Hair follicular keratinocyte (primary cell): ENCODE results near the gene LCE2D. TPM values are rescaled to one million over a fixed set of nuclear protein-coding genes. Genes with fewer than 3 reads are reported as not detected.

Source experiments
- total RNA-seq: library from RNA; depleted of rRNA; stranded (reverse); fragments of >200 nt; gene quantifications from 2 replicates; pipeline ENCODE4 v1.2.3, GENCODE V29; 2015

The LCE2D gene
- not detected in 2 replicates for total RNA-seq

GRCh38 chr1:152663098-152663497 is at the start of gene LCE2D:
Gene LCE2D (plus strand): TSS chr1:152663380. CDS start chr1:152664106, 726 bp downstream.

GRCh38 chr1:152613511-152613910 is 49.7 kb upstream of the LCE2D start, which contains the start of gene LCE3B:
Gene LCE3B (plus strand): TSS chr1:152613811. CDS start chr1:152613811, 0 bp downstream.

DNA sequence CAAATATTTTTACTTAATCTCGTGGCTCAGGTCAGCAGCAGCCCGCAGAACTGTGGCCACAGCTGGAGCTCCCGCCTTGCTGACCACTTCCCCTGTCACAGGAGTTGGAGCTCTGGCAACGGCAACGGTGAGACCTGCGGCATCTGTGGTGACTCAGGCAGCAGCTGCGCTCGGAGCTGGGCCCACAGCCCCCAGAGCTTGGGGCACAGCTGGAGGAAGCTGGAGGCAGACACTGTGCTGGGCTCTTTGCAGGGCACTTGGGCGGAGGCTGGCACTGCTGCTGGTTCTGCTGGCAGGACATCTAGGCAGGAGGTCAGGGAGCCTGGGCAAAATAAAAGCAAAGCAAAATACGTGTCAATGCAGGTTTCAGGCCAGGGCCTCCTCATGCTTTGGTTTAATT is 40.4 kb upstream of the LCE2D start, which contains the start of gene LCE3A:
LCE3A (minus strand) TSS at position 301 of the 400 bp plus-strand sequence; CDS start at position 301, 0 bp downstream.

GRCh38 chr1:152674983-152675382 is 11.8 kb downstream of the LCE2D start, which contains the start of gene LCE2C:
Gene LCE2C (plus strand): TSS chr1:152675279. CDS start chr1:152676016, 737 bp downstream.

DNA sequence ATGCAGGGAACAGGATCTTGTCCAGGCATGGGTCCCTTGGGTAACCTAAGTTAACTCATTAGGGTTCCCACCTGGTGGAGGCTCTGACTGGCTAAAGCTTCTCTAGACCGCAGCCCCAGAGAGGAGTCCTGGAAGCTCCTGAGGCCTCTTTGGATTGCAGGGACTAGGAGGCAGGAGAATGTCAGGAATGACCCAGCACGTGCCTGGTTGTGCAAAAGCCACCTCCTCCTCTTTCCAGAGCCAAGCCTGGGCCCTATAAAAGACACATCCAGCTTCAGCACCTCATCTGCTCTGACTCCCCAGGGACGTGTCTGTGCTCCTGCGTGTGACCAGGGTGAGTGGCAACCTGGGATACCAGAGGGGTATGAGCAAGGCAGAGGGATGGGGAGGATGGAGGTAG is 22.6 kb downstream of the LCE2D start, which contains the start of gene LCE2B:
LCE2B (plus strand) TSS at position 301 of the 400 bp plus-strand sequence. CDS start 721 bp downstream, outside the sequence.

DNA sequence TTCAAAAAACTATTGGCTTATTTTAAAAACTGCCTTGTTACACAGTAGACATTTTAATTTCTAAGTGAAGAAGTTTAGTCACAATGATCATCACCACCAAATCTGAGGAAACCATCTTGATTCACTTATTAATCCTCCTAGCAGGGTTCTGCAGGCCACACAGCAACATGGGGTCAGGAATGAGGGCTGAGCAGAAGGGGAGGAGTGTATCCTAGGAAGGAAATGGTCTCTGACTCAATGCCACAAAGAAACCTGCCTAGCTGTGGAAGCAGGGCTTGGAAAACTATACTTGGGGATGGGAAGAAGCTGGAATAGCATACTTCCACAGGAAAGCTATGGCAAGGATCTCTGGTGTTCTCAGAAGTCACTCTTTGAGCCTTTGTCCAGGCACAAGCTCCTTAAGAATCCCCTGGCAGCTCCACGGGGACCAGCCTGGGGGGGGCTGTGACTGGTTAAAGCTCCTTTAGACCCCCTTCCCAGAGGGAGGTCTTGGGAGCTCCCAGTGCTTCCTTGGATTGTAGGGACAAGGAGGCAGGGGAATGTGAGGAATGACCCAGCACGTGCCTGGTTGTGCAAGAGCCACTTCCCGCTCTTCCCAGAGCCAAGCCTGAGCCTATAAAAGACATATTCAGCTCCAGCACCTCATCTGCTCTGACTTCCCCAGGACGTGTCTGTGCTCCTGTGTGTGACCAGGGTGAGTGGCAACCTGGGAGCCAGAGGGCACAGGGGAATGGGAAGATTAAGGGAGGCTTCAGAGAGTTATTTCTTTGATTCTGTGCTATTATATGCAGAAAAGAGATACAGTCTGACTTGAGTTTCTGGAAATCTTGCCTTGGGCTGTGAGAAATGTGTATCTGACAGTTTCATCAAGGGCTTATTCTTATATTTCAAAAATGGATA is 34.8 kb downstream of the LCE2D start, which contains the start of gene LCE2A:
LCE2A (plus strand) TSS at position 645 of the 900 bp plus-strand sequence. CDS start 557 bp downstream, outside the sequence.

GRCh38 chr1:152707860-152708259 is 44.7 kb downstream of the LCE2D start, which contains the start of gene LCE4A:
Gene LCE4A (plus strand): TSS chr1:152708160. CDS start chr1:152709076, 916 bp downstream.

Other genes with a start within 250 kb of the LCE2D start
- not detected in 2 replicates for gene CRNN, start 249.1 kb upstream of the LCE2D start, total RNA-seq
- gene LCE5A, start 152.6 kb upstream of the LCE2D start, total RNA-seq: not detected in 2 replicates
- 0.23 and 5.9 TPM in 2 replicates for gene CRCT1, start 148.9 kb upstream of the LCE2D start, total RNA-seq
- 0.68 and 1.6 TPM in 2 replicates for gene LCE3E, start 96.6 kb upstream of the LCE2D start, total RNA-seq
- gene LCE3D, start 82.9 kb upstream of the LCE2D start, total RNA-seq: 6.0 TPM in 1 of 2 replicates, not detected in the other
- not detected in 2 replicates for gene LCE3C, start 63.1 kb upstream of the LCE2D start, total RNA-seq
- not detected in 2 replicates for gene LCE3B, start 49.6 kb upstream of the LCE2D start, total RNA-seq
- gene LCE3A, start 40.3 kb upstream of the LCE2D start, total RNA-seq: not detected in 2 replicates
- not detected in 2 replicates for gene LCE2C, start 11.9 kb downstream of the LCE2D start, total RNA-seq
- not detected in 2 replicates for gene LCE2B, start 22.7 kb downstream of the LCE2D start, total RNA-seq
- not detected in 2 replicates for gene LCE2A, start 35.0 kb downstream of the LCE2D start, total RNA-seq
- gene LCE4A, start 44.8 kb downstream of the LCE2D start, total RNA-seq: not detected in 2 replicates
- 0.04 TPM in 1 of 2 replicates, not detected in the other for gene KPRP, start 94.6 kb downstream of the LCE2D start, total RNA-seq
- not detected in 2 replicates for gene LCE1F, start 111.8 kb downstream of the LCE2D start, total RNA-seq
- 0.91 TPM in 1 of 2 replicates, not detected in the other for gene LCE1E, start 122.9 kb downstream of the LCE2D start, total RNA-seq
- gene LCE1D, start 133.3 kb downstream of the LCE2D start, total RNA-seq: not detected in 2 replicates
- gene LCE1C, start 143.3 kb downstream of the LCE2D start, total RNA-seq: 1.1 and 9.9 TPM in 2 replicates
- 0.11 TPM in 1 of 2 replicates, not detected in the other for gene LCE1B, start 148.6 kb downstream of the LCE2D start, total RNA-seq
- 2.9 TPM in 1 of 2 replicates, not detected in the other for gene LCE1A, start 164.1 kb downstream of the LCE2D start, total RNA-seq
- gene LCE6A, start 179.5 kb downstream of the LCE2D start, total RNA-seq: not detected in 2 replicates
- not detected in 2 replicates for gene LCE7A, start 196.6 kb downstream of the LCE2D start, total RNA-seq
- not detected in 2 replicates for gene SMCP, start 214.9 kb downstream of the LCE2D start, total RNA-seq
- gene IVL, start 245.2 kb downstream of the LCE2D start, total RNA-seq: 5.2 and 10.2 TPM in 2 replicates